GM18502 (cell line): Measurements from ENCODE around the gene PLCG1.

Source experiments
- ATAC-seq: cut with Tn5 transposase; IDR thresholded peaks from one replicate; pipeline ENCODE4 v1.9.1; 2021; ENCODE audit warnings: mild to moderate bottlenecking; ENCODE audit not compliant: unreplicated experiment, poor library complexity

PLCG1 gene

DNA sequence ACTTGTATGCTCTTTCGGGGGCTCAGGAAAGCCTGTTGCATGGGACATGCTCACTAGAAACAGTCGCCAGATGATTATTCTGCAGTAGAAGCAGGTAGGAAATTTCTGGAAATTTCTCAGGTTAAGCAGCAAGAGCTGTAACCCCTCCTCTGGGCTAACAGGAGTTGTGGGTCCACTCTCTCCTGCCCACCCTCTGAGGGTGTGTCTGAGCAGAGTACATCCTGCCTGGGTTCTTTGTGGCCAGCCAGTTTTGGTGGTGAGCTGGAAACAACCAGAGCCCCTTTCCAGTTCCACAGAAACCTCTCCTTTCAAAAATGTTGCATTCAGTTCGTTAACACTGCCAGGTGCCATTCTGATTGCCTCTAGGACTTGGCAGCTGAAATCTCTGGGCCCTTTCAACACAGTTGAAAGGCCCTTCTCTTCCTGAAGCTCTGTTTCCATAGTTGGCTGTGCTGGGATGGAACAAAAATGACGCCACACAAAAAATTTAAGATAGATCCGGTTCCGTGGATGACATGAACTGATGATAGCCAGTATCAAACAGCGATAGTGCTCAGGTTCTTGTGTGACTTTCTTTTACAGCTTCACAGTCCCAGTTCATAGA, 38.5 kb downstream of the PLCG1 start:
- ATAC-seq = no peak

GRCh38 chr20:41176711-41177552, 39.6 kb downstream of the PLCG1 start:
- ATAC-seq = no peak

- no peak for ATAC-seq
Measured at GRCh38 chr20:41177636-41178035, 40.3 kb downstream of the PLCG1 start.

DNA sequence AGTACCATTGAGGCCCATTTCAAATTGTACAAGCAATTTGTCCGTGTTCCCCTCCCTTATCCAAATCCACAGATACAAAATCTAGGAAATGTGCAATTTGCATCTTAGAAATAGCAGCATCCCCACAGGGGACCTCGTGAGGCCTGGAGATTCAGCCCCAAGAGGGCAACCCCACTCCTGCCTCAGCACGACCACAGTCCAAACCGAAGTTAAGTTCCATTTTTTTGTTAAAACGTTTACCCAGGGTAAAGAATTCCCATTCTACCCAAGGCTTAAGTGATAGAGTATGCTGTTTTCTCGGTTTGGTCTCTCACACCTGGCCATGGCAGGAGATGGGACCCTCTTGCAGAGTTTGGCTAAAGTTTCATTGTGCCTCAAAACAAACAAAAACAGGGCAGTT, 41.2 kb downstream of the PLCG1 start:
- ATAC-seq = no peak

- no peak for ATAC-seq
Measured at GRCh38 chr20:41178904-41179432, 41.6 kb downstream of the PLCG1 start.

- ATAC-seq = no peak
Measured at GRCh38 chr20:41179961-41180360, 42.6 kb downstream of the PLCG1 start.

GRCh38 chr20:41180599-41181333, 43.4 kb downstream of the PLCG1 start:
- ATAC-seq = no peak

DNA sequence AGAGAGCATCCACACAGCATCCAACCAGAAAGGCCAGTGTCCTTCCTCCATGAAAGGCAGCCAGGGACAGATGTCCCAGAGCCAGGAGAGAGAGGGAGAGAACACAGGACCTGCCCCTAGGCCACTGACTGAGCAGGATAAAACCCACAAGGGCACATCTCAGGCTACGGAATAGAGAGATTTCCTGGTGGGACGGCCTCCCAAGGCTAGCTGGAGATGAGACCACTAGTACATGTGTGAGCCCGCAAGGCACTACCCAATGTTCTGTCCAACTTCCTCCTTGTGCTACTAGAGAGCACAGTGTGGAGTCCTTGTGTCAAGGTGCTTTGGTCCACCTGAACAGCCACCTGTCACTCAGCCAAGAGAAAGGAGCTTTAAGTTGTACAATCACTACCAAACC, 44.2 kb downstream of the PLCG1 start:
- ATAC-seq = no peak

DNA sequence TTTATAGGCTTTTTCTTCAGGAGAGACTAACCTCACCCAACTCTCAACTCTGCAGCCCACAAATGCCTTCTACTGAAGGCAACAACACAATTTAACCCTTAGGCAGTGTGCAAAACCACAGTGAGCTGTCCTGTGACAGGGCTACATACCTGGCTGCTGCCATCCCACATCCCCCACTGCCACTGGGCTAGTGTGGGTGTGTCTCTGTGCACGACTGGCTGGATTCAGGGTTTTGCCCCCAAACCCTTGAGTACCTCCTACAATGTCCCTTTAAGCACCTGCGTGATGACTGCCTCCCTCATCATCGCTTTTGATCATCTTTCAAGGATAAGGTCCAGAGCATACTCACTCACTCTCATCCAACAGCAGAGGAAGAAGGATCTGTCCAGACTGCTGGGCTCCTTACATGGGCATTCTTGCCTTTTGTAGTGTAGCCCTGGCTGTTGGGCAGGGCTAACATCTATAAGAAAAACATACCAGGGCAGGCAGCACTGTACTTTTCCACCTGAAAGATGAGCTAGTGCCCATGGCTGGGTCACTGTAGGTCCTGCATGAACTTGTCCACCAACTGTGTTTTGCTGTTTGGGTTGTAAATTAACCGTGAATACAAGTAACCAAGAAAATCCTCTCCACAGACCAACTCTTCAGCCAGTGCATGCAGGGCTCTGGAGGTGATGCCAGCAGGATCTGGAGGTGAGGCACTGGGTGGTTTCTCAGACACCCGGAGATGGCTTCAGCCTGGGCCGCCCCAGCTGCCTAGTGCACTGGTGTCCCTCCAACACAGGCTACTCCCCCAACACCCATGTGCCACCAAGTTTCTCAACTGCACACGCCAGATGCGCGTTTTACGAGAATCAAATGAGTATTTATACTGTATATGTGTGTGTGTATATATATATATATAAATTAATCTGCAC, 45.2 kb downstream of the PLCG1 start:
- ATAC-seq = no peak

GRCh38 chr20:41183391-41183790, 46.0 kb downstream of the PLCG1 start:
- ATAC-seq = no peak

GRCh38 chr20:41183831-41184230, 46.5 kb downstream of the PLCG1 start:
- no peak for ATAC-seq

GRCh38 chr20:41185013-41185757, 47.8 kb downstream of the PLCG1 start:
- no peak for ATAC-seq

GRCh38 chr20:41187668-41188067, 50.3 kb downstream of the PLCG1 start:
- no peak for ATAC-seq

- ATAC-seq = no peak
Measured at GRCh38 chr20:41191562-41192500, 54.5 kb downstream of the PLCG1 start.

DNA sequence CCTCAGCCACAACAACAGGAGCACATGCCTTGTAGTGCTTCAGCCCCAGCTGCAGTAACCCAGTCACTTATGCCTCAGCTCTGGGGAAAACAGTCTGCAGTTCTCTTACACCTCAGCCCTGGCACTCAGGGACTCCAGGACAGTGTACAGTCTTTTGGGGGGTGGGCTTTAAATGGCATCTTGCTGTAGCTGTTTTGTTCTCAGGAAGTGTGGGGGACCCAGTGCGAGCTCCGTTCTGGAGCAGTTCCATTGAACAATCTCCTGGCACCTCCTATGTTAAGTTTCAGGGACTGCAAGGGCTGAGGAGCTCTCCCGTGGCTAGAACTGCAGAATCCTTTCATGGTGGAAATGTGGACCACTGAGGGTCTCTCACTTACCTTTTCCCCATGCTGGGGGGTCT, 55.2 kb downstream of the PLCG1 start:
- ATAC-seq = no peak

- no peak for ATAC-seq
Measured at GRCh38 chr20:41196653-41197225, 59.4 kb downstream of the PLCG1 start.

DNA sequence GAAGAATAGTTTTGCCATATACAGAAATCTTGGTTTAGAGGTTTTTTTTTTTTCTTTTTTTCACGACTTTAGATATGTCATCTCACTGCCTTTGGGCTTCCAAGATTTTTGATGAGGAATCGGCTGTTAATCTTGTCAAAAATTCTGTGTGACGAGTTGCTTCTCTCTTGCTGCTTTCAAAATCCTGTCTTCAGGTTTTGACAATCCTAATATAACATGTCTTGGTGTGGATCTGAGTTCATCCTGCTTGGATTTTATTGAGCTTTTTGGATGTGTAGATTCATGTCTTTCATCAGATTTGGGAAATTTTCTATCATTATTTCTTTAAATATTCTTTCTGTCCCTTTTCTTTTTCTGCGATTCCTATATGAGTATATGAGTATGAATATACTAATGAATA, 61.1 kb downstream of the PLCG1 start:
- ATAC-seq = no peak
